Endothelial cell (in vitro differentiated cells): ENCODE results near the gene MMRN1. TPM values are rescaled to one million over a fixed set of nuclear protein-coding genes. Genes with fewer than 3 reads are reported as not detected.

Experiments used
- DNase-seq: peaks from one replicate; pipeline ENCODE4 v3.0.0; 2021; ENCODE audit warnings: low spot score
- H3K27ac Mint-ChIP-seq: one replicate; pipeline ENCODE4 v1.8.0; 2021; ENCODE audit warnings: mixed read lengths, inconsistent platforms; ENCODE audit not compliant: unreplicated experiment
- H3K27me3 Mint-ChIP-seq: one replicate; pipeline ENCODE4 v1.8.0; 2021; ENCODE audit warnings: mild to moderate bottlenecking, moderate library complexity, mixed read lengths, inconsistent platforms; ENCODE audit not compliant: unreplicated experiment
- H3K36me3 Mint-ChIP-seq: one replicate; pipeline ENCODE4 v1.8.0; 2021; ENCODE audit warnings: mild to moderate bottlenecking, low read depth, mixed read lengths, inconsistent platforms; ENCODE audit not compliant: unreplicated experiment
- H3K4me1 Mint-ChIP-seq: one replicate; pipeline ENCODE4 v1.8.0; 2021; ENCODE audit warnings: mild to moderate bottlenecking, mixed read lengths, inconsistent platforms; ENCODE audit not compliant: unreplicated experiment
- H3K4me3 Mint-ChIP-seq: one replicate; pipeline ENCODE4 v1.8.0; 2021; ENCODE audit warnings: mild to moderate bottlenecking, mixed read lengths, inconsistent platforms; ENCODE audit not compliant: unreplicated experiment
- H3K9me3 Mint-ChIP-seq: one replicate; pipeline ENCODE4 v1.8.0; 2021; ENCODE audit warnings: mixed read lengths, inconsistent platforms; ENCODE audit not compliant: unreplicated experiment
- long read RNA-seq: library from polyadenylated mRNA; unstranded; transcript quantifications from one replicate; pipeline ENCODE4 v2.0.0, GENCODE V29; 2020; ENCODE audit not compliant: unreplicated experiment
- total RNA-seq: library from RNA; stranded (reverse); fragmentation: NEBNext Ultra II Directional; extraction: Animal tissue kit (Norgen Biotek cat#: 25700); gene quantifications from one replicate; pipeline ENCODE4 v1.2.1, GENCODE V29; 2021; ENCODE audit not compliant: unreplicated experiment
- TF ChIP-seq, protein P1 (sequence below): fragments of 200-600 bp; sonication (generic); IDR thresholded peaks from one replicate; pipeline ENCODE4 v1.5.0; 2021; ENCODE audit warnings: antibody characterized with exemption; ENCODE audit not compliant: unreplicated experiment

Gene MMRN1, protein sequence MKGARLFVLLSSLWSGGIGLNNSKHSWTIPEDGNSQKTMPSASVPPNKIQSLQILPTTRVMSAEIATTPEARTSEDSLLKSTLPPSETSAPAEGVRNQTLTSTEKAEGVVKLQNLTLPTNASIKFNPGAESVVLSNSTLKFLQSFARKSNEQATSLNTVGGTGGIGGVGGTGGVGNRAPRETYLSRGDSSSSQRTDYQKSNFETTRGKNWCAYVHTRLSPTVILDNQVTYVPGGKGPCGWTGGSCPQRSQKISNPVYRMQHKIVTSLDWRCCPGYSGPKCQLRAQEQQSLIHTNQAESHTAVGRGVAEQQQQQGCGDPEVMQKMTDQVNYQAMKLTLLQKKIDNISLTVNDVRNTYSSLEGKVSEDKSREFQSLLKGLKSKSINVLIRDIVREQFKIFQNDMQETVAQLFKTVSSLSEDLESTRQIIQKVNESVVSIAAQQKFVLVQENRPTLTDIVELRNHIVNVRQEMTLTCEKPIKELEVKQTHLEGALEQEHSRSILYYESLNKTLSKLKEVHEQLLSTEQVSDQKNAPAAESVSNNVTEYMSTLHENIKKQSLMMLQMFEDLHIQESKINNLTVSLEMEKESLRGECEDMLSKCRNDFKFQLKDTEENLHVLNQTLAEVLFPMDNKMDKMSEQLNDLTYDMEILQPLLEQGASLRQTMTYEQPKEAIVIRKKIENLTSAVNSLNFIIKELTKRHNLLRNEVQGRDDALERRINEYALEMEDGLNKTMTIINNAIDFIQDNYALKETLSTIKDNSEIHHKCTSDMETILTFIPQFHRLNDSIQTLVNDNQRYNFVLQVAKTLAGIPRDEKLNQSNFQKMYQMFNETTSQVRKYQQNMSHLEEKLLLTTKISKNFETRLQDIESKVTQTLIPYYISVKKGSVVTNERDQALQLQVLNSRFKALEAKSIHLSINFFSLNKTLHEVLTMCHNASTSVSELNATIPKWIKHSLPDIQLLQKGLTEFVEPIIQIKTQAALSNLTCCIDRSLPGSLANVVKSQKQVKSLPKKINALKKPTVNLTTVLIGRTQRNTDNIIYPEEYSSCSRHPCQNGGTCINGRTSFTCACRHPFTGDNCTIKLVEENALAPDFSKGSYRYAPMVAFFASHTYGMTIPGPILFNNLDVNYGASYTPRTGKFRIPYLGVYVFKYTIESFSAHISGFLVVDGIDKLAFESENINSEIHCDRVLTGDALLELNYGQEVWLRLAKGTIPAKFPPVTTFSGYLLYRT
- 304 TPM for total RNA-seq
- long read RNA-seq, full-length matches to known transcripts: 7 of 24 reads
- long read RNA-seq, partial matches to known transcripts: 11 of 24 reads
- long read RNA-seq, other reads (novel, unspliced or antisense): 6 of 24 reads

DNA sequence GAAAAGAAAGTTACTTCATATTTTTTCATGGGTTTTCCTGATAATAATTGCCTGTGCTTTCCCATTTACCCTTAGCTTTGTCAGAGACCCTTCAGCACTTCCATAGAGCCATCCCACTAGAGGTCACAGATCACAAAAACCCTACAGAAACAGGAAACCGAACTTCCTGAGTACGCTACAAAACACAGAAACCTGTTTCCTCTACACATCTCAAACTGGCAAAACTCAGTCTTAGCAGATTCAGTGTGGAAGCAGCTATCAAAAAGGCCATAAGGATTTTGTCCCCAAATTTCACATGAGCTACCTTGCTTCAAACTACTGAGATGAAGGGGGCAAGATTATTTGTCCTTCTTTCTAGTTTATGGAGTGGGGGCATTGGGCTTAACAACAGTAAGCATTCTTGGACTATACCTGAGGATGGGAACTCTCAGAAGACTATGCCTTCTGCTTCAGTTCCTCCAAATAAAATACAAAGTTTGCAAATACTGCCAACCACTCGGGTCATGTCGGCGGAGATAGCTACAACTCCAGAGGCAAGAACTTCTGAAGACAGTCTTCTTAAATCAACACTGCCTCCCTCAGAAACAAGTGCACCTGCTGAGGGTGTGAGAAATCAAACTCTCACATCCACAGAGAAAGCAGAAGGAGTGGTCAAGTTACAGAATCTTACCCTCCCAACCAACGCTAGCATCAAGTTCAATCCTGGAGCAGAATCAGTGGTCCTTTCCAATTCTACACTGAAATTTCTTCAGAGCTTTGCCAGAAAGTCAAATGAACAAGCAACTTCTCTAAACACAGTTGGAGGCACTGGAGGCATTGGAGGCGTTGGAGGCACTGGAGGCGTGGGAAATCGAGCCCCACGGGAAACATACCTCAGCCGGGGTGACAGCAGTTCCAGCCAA lies at the start of gene MMRN1:
TSS of gene MMRN1 (plus strand) at position 206 of the 902 bp plus-strand sequence. CDS start at position 324, 118 bp downstream.
- TF ChIP-seq, protein P1, sequence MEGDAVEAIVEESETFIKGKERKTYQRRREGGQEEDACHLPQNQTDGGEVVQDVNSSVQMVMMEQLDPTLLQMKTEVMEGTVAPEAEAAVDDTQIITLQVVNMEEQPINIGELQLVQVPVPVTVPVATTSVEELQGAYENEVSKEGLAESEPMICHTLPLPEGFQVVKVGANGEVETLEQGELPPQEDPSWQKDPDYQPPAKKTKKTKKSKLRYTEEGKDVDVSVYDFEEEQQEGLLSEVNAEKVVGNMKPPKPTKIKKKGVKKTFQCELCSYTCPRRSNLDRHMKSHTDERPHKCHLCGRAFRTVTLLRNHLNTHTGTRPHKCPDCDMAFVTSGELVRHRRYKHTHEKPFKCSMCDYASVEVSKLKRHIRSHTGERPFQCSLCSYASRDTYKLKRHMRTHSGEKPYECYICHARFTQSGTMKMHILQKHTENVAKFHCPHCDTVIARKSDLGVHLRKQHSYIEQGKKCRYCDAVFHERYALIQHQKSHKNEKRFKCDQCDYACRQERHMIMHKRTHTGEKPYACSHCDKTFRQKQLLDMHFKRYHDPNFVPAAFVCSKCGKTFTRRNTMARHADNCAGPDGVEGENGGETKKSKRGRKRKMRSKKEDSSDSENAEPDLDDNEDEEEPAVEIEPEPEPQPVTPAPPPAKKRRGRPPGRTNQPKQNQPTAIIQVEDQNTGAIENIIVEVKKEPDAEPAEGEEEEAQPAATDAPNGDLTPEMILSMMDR: no peak
- Mint-ChIP-seq H3K36me3 (no peaks in the 10 kb centered on the region), H3K27me3 (no peaks in the 10 kb centered on the region), H3K4me3 (peak within 1 kb of the TSS; percentile 96), H3K4me1 (peaks cover 20% of the 10 kb centered on the region), H3K9me3 (no peaks in the 10 kb centered on the region), H3K27ac (peak within 1 kb of the TSS; percentile 94)
- DNase-seq: peak; percentile 9

DNA sequence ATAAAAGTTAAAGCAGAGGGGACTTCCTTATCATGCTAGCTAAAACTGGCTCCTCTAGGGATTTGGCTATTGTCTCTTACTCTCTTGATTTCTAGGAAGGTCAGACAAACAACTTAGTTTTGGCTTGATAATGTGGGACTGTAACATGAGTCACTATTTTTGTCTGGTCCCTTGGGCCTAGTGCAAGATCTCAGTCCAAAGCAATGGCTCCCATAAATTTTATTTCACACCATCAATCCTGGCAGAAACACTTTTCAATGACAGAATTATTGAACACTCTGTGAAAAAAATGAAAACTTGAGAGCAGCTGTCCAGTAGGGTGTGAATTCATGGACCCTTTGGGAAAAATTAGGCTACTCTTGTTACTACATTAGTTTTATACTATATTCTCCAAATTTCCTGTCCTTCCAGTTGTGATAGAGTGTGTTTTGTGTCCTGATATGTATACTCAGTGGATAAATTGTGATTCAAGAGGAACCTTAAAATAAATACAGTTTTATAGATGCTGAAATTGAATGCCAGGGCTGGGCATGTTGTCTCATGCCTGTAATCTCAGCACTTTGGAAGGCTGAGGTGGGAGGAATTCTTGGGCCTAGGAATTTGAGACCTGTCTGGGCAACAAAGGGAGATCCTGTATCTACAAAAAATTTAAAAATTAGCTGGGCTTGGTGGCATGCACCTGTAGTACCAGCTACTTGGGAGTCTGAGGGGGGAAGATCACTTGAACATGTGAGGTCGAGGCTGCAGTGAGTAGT lies 46.9 kb upstream of the MMRN1 start:
- H3K4me1 Mint-ChIP-seq: no peaks in the 10 kb centered on the region
- no peak for DNase-seq
- H3K27ac Mint-ChIP-seq: no peak overlapping the region
- TF ChIP-seq, protein P1: no peak
- peaks cover 10% of the 10 kb centered on the region for H3K36me3 Mint-ChIP-seq
- H3K27me3 Mint-ChIP-seq: no peaks in the 10 kb centered on the region
- H3K9me3 Mint-ChIP-seq: peaks cover 8% of the 10 kb centered on the region
- H3K4me3 Mint-ChIP-seq: no peak overlapping the region

DNA sequence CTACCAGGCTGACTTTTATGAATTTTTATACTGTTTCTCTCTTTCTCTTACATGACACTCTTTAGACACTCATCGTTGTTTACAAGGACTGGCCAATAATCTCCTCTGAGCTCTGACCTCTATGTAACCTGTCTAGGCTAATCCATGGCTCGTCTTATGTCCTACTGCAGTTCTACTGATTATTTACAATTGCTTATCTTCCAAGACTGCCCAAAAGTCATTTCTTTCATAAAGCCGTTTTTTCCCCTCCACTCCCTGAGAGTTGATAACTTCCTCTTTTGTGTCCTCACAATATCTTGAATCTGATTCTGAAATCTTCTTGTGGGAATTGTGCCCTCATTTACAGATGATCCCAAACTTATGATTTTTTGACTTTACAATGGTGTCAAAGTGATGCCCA lies 39.4 kb upstream of the MMRN1 start:
- Mint-ChIP-seq H3K36me3 (peaks cover 14% of the 10 kb centered on the region), H3K4me3 (no peak overlapping the region)

More for the DNA sequence above, 39.4 kb upstream of the MMRN1 start:
- TF ChIP-seq, protein P1: no peak
- Mint-ChIP-seq H3K4me1 (no peaks in the 10 kb centered on the region), H3K9me3 (peaks cover 13% of the 10 kb centered on the region), H3K27me3 (no peaks in the 10 kb centered on the region), H3K27ac (no peak overlapping the region)
- no peak for DNase-seq
